ENCODE results near the gene GRID2. TPM values are rescaled to one million over a fixed set of nuclear protein-coding genes. Genes with fewer than 3 reads are reported as not detected.

The GRID2 gene
- total RNA-seq, 1 donor from 2014 or later: not detected

DNA sequence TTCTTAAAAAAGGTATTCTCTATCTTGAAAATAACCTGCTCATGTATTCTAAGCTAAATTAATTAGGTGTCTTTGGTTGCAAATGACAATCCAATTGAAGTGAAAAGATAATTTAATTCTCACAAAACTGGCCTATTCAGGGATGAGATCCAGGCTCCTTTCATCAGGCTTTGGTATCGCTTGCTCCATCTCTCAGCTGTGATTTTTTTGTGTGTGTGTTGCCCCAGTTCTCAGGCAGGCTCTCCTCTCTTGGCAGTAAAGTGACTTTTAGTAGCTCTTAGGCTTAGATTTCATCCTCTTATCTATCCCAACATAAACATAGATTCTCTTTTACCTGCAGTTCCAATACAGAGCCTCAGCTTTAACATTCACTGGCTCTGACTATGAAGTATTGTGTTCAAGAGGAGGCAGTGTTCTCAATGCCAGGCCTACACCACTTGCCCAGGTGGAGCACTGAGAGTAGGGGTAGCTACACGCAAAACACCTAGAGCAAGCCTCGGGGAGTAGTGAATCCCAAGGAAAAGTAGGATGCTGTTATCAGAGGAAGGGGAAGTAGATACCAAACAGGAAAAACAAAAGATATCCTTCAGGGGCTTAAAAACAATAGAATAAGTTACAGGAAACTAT, 1132.3 kb downstream of the GRID2 start:
- H3K4me3 Mint-ChIP-seq (ENCODE audit: low read depth): no peak overlapping the region
- no peaks in the 10 kb centered on the region for H3K36me3 Mint-ChIP-seq (ENCODE audit: low read depth)
- no peak overlapping the region for H3K27ac Mint-ChIP-seq
- DNase-seq (ENCODE audit: low spot score): no peak
- H3K4me1 Mint-ChIP-seq (ENCODE audit: low read depth): no peaks in the 10 kb centered on the region
- no peaks in the 10 kb centered on the region for H3K27me3 Mint-ChIP-seq (ENCODE audit: low read depth)
- peaks cover 10% of the 10 kb centered on the region for H3K9me3 Mint-ChIP-seq
- intact Hi-C loops (cut with micrococcal nuclease): no loop called here

DNA sequence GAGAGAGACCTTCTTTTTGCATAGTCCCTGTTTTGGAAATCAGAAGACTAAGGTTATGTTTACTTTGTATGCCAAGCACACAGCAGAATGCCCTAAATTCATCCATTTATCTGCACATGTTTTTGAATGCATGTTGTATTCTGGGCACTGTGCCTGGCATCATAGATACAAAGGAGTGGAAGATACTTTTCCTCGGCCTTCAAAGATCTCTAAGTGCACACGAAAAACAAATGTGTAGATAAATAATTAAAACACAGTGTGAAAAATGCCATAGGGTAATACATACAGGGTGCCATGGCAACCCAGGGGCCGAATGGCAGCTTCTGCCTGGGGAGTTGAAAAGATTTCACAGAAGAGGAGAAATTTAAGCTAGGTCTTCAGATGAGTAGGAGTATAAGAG, 1134.2 kb downstream of the GRID2 start:
- Mint-ChIP-seq H3K4me3 (ENCODE audit: low read depth) (no peak overlapping the region), H3K36me3 (ENCODE audit: low read depth) (no peaks in the 10 kb centered on the region), H3K27me3 (ENCODE audit: low read depth) (no peaks in the 10 kb centered on the region), H3K4me1 (ENCODE audit: low read depth) (no peaks in the 10 kb centered on the region), H3K27ac (no peak overlapping the region), H3K9me3 (peaks cover 10% of the 10 kb centered on the region)
- intact Hi-C loops (cut with micrococcal nuclease): no loop called here
- no peak for DNase-seq (ENCODE audit: low spot score)

GRCh38 chr4:93444860-93445259, 1141.1 kb downstream of the GRID2 start:
- no peaks in the 10 kb centered on the region for H3K9me3 Mint-ChIP-seq
- H3K27me3 Mint-ChIP-seq (ENCODE audit: low read depth): no peaks in the 10 kb centered on the region
- no peaks in the 10 kb centered on the region for H3K36me3 Mint-ChIP-seq (ENCODE audit: low read depth)
- DNase-seq (ENCODE audit: low spot score): no peak
- no peaks in the 10 kb centered on the region for H3K4me1 Mint-ChIP-seq (ENCODE audit: low read depth)
- H3K4me3 Mint-ChIP-seq (ENCODE audit: low read depth): no peak overlapping the region
- intact Hi-C loops (cut with micrococcal nuclease): no loop called here
- H3K27ac Mint-ChIP-seq: no peak overlapping the region

GRCh38 chr4:93446038-93446437, 1142.3 kb downstream of the GRID2 start:
- H3K4me1 Mint-ChIP-seq (ENCODE audit: low read depth): no peaks in the 10 kb centered on the region
- intact Hi-C loops (cut with micrococcal nuclease): no loop called here
- H3K27ac Mint-ChIP-seq: no peak overlapping the region

GRCh38 chr4:93448691-93449293, 1145.0 kb downstream of the GRID2 start:
- Mint-ChIP-seq H3K4me1 (ENCODE audit: low read depth) (no peaks in the 10 kb centered on the region), H3K4me3 (ENCODE audit: low read depth) (no peak overlapping the region)
- intact Hi-C loops (cut with micrococcal nuclease): no loop called here

More at GRCh38 chr4:93446038-93446437, 1142.3 kb downstream of the GRID2 start:
- Mint-ChIP-seq H3K4me3 (ENCODE audit: low read depth) (no peak overlapping the region), H3K36me3 (ENCODE audit: low read depth) (no peaks in the 10 kb centered on the region), H3K27me3 (ENCODE audit: low read depth) (no peaks in the 10 kb centered on the region), H3K9me3 (no peaks in the 10 kb centered on the region)
- no peak for DNase-seq (ENCODE audit: low spot score)

GRCh38 chr4:93451954-93452353, 1148.2 kb downstream of the GRID2 start:
- Mint-ChIP-seq H3K27me3 (ENCODE audit: low read depth) (no peaks in the 10 kb centered on the region), H3K36me3 (ENCODE audit: low read depth) (no peaks in the 10 kb centered on the region), H3K4me3 (ENCODE audit: low read depth) (no peak overlapping the region), H3K27ac (no peak overlapping the region), H3K9me3 (no peaks in the 10 kb centered on the region), H3K4me1 (ENCODE audit: low read depth) (no peaks in the 10 kb centered on the region)
- no peak for DNase-seq (ENCODE audit: low spot score)
- intact Hi-C loops (cut with micrococcal nuclease): no loop called here

More at GRCh38 chr4:93448691-93449293, 1145.0 kb downstream of the GRID2 start:
- Mint-ChIP-seq H3K27me3 (ENCODE audit: low read depth) (no peaks in the 10 kb centered on the region), H3K9me3 (no peaks in the 10 kb centered on the region), H3K36me3 (ENCODE audit: low read depth) (no peaks in the 10 kb centered on the region), H3K27ac (no peak overlapping the region)
- no peak for DNase-seq (ENCODE audit: low spot score)

GRCh38 chr4:93461541-93461940, 1157.8 kb downstream of the GRID2 start:
- no peaks in the 10 kb centered on the region for H3K36me3 Mint-ChIP-seq (ENCODE audit: low read depth)
- no peaks in the 10 kb centered on the region for H3K4me1 Mint-ChIP-seq (ENCODE audit: low read depth)
- H3K27ac Mint-ChIP-seq: no peak overlapping the region
- intact Hi-C loops (cut with micrococcal nuclease): no loop called here
- peaks cover 6% of the 10 kb centered on the region for H3K9me3 Mint-ChIP-seq
- H3K27me3 Mint-ChIP-seq (ENCODE audit: low read depth): no peaks in the 10 kb centered on the region
- no peak overlapping the region for H3K4me3 Mint-ChIP-seq (ENCODE audit: low read depth)
- no peak for DNase-seq (ENCODE audit: low spot score)

DNA sequence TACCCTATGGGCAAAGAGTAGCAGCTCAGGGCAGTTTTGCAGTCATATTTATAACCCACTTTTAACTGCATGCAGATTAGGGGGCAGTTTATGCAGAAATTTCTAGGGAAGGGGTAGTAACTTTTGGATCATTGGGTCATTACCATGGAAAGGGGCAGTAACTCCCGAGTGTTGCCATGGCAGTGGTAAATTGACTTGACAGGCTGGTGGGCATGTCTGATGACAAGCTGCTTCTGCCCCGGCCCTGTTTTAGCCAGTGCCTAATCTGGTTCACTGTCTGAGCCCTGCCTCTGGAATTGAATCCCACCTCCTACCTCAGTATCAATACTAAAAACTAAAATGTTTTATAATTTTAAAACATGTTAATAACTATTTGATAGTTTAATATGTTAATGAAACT, 1162.7 kb downstream of the GRID2 start:
- Mint-ChIP-seq H3K27ac (no peak overlapping the region), H3K36me3 (ENCODE audit: low read depth) (no peaks in the 10 kb centered on the region), H3K27me3 (ENCODE audit: low read depth) (no peaks in the 10 kb centered on the region), H3K4me1 (ENCODE audit: low read depth) (no peaks in the 10 kb centered on the region), H3K9me3 (no peaks in the 10 kb centered on the region), H3K4me3 (ENCODE audit: low read depth) (no peak overlapping the region)
- intact Hi-C loops (cut with micrococcal nuclease): no loop called here
- DNase-seq (ENCODE audit: low spot score): no peak

- no peak for DNase-seq (ENCODE audit: low spot score)
- Mint-ChIP-seq H3K4me1 (ENCODE audit: low read depth) (no peaks in the 10 kb centered on the region), H3K27ac (no peak overlapping the region), H3K4me3 (ENCODE audit: low read depth) (no peak overlapping the region), H3K27me3 (ENCODE audit: low read depth) (no peaks in the 10 kb centered on the region), H3K9me3 (no peaks in the 10 kb centered on the region), H3K36me3 (ENCODE audit: low read depth) (no peaks in the 10 kb centered on the region)
- intact Hi-C loops (cut with micrococcal nuclease): no loop called here
These were observed 1163.9 kb downstream of the GRID2 start for GRCh38 chr4:93467484-93468155.

DNA sequence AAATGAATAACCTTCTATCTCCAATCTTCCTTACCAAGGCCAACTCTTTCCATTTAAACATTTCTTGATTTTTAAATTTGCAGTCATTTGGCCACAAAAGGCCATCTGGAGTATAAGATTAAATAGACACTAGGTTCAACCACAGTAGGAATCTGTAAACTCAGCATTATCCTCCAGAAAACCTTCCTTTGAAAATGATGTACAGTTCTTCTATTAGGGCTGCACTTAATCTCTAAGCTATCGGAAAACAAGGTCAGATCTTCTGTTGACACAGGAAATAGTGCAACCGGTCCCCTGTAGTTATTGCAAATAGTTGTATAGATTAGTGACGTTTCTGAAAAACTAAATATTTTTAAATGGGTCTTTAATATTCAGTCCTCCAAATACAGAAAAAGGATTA, 1165.8 kb downstream of the GRID2 start:
- Mint-ChIP-seq H3K36me3 (ENCODE audit: low read depth) (no peaks in the 10 kb centered on the region), H3K27me3 (ENCODE audit: low read depth) (no peaks in the 10 kb centered on the region), H3K4me1 (ENCODE audit: low read depth) (no peaks in the 10 kb centered on the region), H3K4me3 (ENCODE audit: low read depth) (no peak overlapping the region), H3K9me3 (no peaks in the 10 kb centered on the region), H3K27ac (no peak overlapping the region)
- intact Hi-C loops (cut with micrococcal nuclease): no loop called here
- DNase-seq (ENCODE audit: low spot score): no peak

- no peaks in the 10 kb centered on the region for H3K27me3 Mint-ChIP-seq (ENCODE audit: low read depth)
- intact Hi-C loops (cut with micrococcal nuclease): no loop called here
- H3K4me3 Mint-ChIP-seq (ENCODE audit: low read depth): no peak overlapping the region
- no peak for DNase-seq (ENCODE audit: low spot score)
- H3K9me3 Mint-ChIP-seq: no peaks in the 10 kb centered on the region
- no peaks in the 10 kb centered on the region for H3K36me3 Mint-ChIP-seq (ENCODE audit: low read depth)
- H3K4me1 Mint-ChIP-seq (ENCODE audit: low read depth): no peaks in the 10 kb centered on the region
- no peak overlapping the region for H3K27ac Mint-ChIP-seq
These were observed 1172.0 kb downstream of the GRID2 start for GRCh38 chr4:93475730-93476129.

DNA sequence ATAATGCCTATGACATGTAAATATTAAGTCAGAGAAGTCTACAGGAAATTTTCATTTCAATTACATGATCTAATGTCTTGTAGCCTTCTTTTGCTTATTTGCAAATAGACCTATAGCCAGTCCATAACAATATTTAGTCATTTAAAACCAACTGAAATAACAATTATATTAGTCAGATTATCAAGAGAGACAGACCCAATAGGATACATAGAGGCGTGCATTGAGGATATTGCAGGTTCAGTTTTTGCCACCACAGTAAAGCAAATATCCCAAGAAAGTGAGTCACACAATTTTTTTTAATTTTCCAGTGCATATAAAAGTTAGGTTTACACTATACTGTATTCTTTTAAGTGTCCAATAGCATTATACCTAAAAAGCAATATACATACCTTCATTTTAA, 1175.0 kb downstream of the GRID2 start:
- no peaks in the 10 kb centered on the region for H3K27me3 Mint-ChIP-seq (ENCODE audit: low read depth)
- intact Hi-C loops (cut with micrococcal nuclease): no loop called here
- H3K27ac Mint-ChIP-seq: no peak overlapping the region
- no peaks in the 10 kb centered on the region for H3K4me1 Mint-ChIP-seq (ENCODE audit: low read depth)
- H3K36me3 Mint-ChIP-seq (ENCODE audit: low read depth): no peaks in the 10 kb centered on the region
- H3K4me3 Mint-ChIP-seq (ENCODE audit: low read depth): no peak overlapping the region
- DNase-seq (ENCODE audit: low spot score): no peak
- H3K9me3 Mint-ChIP-seq: no peaks in the 10 kb centered on the region

- Mint-ChIP-seq H3K4me3 (ENCODE audit: low read depth) (no peak overlapping the region), H3K4me1 (ENCODE audit: low read depth) (no peaks in the 10 kb centered on the region), H3K36me3 (ENCODE audit: low read depth) (no peaks in the 10 kb centered on the region), H3K27me3 (ENCODE audit: low read depth) (no peaks in the 10 kb centered on the region), H3K27ac (no peak overlapping the region), H3K9me3 (no peaks in the 10 kb centered on the region)
- intact Hi-C loops (cut with micrococcal nuclease): no loop called here
- no peak for DNase-seq (ENCODE audit: low spot score)
These were observed 1176.7 kb downstream of the GRID2 start for GRCh38 chr4:93480452-93480851.

Measured in activated T-helper 2 cell treated with anti-CD3 and anti-CD28 coated beads, Interferon-gamma antibody, Interleukin-2, Interleukin-4, amounts not matched to agents 10 μg/mL and 5 μg/mL and 100 μg/mL, durations not matched to agents 14 hours and 24 hours and 36 hours (primary cell).